ENCODE data around the gene GFPT1.
"Not testable (repeated sequence)": the region's sequence is repeated elsewhere in the genome, so short reads cannot be mapped to it uniquely, and the experiment has no call there.

The GFPT1 gene

DNA sequence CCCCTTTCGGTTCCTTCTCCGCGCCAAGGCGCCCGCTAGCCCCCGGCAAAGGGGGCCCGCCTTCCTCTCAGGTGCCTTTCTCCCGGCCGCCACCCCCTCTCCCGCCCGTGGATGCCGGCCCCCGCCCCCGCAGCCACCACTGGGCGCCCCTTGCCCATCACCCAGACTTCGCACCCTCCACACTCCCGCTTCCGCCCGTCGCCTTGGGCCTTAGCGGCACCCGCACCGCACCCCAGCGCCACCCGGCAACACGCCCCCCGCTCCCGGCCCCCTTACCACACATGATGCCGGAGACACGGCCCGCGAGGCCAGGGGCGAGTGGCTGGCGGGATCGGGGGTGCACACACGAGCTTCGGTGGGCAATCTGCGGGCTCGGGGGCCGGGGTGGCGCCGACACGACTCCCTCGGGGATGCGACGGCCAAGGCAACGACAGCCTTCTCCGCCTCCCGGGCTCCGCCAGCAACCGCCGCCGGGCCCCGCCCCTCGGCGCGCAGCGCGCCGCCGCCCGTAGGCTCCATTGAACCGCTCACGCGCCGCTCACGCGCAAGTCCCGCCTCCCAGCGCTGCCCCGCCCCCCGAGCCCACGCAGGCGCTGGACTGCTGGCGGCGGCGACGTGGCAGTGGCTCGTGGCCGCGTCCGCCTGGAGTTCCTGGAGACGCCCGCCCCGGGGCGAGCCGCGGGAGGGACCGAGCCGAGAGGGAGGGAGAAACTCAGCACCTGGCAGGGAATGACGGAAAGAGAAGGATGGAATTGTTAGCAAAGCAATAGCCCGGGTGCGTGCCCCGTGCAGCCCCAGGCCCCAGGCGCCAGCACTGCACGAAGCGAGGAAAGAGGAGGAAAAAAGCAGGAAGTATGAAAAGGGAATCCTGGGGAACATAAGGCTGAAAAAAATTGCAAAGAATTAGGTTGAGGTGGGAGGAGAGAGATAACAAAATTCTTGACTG, at the start of gene GFPT1:
Gene GFPT1, minus strand, starts transcription at position 439 of the 946 bp plus-strand sequence. Its CDS starts 156 bp downstream, at position 283.
- DNase-seq = peak; percentile 90

DNA sequence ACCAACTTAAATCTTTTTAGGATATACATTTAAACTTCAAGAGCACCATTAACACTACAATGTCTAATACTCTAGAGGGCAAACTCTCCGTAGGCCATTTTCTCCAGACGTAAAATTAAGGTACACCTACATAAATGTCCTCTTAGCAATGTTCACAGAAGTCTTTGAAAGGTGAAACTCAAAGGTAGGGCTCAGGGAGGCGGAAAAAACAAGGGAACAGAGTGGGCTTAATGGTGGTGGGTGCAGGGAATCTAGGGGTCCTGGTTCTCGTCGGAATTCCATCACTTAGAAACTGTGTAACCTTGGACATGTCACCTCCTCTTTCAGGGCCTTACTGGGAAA, 49.5 kb upstream of the GFPT1 start:
- no peak for DNase-seq

DNA sequence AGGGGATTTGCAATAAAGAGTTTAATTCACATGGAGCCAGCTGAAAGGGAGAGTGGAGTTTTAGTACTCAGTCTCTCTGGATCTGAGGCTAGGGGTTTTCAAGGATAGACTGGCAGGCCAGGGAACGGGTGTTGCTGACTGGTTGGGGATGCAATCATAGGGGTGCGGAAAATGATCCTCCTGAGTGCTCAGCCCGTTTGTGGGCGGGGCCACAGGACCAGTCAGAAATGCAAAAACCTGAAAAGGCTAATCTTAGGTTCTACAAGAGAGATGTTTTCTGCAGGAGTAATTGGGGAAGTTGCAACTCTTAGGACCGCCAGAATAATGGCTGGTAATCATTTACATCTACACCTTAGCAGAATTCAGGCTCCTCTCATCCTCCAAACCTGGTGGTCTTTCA, 47.7 kb upstream of the GFPT1 start:
- no peak for DNase-seq

DNA sequence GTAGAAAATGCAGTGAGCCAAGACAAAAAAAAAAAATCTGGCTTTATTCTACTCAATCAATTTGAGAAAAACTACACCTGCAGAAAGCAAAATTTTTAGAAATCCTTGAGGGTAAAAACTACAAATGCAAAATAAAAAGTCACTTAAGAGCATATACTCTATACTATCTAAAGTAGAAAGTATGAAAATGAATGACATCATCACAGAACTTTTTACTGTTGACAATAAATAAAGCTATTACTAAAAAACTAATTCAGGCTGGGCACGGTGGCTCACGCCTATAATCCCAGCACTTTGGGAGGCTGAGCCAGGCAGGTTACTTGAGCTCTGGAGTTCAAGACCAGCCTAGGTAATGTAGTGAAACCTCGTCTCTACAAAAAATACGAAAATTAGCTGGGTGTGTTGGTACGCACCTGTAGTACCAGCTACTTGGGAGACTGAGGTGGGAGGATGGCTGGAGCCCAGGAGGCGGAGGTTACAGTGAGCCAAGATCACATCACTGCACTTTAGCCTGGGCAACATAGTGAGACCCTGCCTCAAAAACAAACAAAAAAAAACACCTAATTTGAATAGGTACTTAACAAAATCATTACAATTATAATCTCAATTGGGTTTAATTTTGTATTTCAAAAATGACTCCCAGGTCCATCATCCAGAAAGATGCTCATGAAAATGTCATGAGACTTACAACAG, 42.6 kb upstream of the GFPT1 start:
- DNase-seq = no peak

DNA sequence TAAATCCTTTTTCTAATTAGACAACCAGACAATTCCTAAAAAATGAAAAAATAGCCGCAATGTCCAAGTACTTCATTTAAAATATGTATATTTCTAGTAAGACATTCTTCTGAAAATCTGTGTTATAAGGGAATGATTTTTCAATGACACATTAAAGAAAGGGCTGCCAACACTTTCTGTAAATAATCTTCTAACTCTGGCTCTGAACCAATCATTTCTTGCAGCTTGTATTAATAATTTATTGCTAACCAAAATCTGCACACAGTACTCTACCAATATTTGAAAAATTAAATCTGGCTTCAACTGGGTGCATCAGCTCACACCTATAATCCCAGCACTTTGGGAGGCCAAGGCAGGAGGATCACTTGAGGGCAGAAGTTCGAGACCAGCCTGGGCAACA, 42.0 kb upstream of the GFPT1 start:
- no peak for DNase-seq

DNA sequence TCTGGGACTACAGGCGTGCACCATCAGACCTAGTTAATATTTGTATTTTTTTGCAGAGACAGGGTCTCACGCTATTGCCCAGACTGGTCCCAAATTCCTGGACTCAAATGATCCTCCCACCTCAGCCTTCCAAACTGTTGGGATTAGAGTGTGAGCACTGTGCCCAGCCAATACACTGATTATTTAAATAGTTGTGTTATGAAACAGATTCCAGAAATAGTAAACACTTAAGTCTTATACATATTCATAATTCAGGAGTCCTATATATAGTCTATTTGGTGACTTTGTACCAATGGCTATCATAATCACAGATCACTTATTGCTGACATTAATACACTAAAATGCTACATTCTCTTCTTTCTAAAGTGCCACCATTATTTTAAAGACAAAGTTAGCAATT, 37.4 kb upstream of the GFPT1 start:
- no peak for DNase-seq

DNA sequence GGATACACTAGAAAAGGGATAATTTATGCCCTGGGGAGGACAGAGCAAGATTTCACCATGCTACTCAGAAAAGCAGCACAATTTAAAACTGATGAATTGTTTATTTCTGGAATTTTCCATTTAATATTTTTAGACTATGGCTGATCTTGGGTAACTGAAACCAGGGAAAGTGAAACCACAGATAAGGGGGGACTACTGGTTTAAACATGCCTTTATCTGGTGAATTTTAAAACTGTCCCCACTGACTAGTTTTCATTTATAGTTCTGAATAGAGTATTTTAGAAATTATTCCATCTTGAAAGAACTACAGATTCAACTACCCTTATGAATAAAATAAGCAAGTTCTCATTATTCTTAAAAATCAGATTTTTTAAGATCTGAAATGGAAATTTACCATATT, 35.2 kb upstream of the GFPT1 start:
- DNase-seq = no peak

DNA sequence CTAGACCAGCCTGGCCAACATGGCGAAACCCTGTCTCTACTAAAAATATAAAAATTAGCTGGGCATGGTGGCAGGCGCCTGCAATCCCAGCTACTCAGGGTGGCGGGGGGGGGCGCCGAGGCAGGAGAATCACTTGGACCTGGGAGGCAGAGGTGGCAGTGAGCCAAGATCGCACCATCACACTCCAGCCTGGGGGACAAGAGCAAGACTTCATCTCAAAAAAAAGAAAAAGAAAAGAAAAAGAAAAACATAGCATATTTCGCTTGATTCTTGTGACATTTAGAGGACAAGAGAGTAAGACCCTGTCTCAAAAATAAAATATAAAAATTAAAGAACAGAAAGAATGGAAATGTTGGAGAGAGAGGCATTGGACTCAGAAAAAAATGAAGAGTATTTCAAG, 32.1 kb upstream of the GFPT1 start:
- not testable (repeated sequence) for DNase-seq

DNA sequence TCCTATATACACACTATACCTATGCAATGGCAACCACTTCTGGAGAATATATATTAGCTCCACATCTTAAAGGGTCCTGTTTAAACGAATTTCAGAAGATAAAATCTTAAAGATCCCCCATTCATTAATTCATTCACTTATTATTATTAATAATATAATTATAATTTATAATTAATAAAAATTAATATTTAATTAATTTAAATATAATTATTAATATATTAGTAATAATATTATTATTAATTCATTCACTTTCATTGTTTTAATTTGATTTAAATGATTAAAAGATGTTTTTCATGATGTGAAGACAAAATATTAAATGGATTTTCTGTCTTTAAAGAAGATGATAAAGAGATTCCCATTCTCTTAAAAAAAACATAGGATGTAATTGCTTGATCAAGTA, 29.1 kb upstream of the GFPT1 start:
- DNase-seq = no peak

DNA sequence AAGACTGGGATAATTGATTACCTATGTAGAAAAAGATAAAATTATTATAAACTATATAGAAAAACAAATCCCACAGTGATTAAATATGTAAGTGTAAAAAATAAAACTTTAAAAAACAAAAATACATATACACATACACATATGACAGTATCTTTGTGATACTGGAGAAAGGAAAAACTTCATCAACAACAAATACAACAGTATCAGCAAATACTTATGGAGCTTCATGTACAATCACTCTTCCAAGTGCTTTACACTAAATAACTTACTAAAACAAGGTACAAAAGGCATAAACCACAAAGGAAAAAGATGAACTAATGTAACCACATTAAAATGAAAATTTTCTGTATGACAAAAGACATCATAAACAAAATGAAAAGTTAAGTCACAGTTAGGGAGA, 24.1 kb upstream of the GFPT1 start:
- DNase-seq = no peak

DNA sequence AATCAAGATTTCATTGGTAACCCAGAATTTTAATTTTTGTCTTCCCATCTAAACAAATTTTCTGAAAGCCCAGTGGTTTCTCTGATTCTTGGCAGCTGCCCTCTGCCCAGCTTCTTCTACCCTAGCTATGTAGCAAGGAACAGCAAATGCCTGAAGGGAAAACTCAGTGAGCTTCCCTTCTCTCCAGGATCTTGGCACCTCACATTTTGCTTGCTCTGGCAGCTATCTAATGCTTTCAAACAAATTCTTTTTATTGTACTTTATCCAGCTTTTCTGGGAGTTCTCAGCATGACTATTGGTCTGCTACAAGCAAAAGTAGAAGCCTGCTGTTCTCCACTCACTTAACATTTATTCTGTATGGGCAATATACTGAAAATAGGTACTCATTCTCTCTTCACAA, 18.3 kb upstream of the GFPT1 start:
- DNase-seq = no peak

DNA sequence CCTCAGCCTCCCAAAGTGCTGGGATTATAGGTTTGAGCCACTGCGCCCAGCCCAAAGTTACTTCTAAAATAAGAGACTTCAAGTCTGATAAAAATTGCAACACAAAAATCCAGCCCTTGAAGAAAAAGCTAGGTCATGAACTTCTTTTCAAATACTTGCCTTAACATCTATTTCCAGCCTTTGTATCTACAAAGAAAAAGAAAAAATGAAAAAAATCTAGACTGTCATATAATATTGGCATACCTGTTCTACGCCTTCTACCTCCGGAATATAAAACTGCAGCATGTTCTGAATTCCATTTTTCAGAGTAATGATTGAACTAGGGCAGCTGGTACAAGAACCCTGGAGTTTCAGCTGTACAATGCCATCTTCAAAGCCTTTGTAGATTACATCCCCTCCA, 13.1 kb upstream of the GFPT1 start:
- DNase-seq = no peak

DNA sequence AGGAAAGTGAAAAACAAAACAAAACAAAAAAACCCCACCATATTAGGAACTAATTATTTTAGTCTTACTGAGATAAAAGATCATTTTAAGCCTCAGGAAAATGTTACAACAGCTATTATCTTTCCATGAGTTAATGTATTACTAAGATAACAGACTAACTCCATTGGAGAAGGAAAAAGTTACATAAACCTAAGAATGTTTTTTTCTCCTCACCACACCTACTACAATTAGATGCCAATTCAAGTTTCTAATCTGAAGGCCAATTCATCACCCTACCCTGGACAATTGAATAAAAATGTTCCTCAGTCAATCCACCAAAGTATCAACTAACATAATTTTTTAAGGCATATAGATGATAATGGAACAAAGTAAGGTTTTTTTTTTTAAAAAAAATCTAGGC, 10.2 kb upstream of the GFPT1 start:
- no peak for DNase-seq

DNA sequence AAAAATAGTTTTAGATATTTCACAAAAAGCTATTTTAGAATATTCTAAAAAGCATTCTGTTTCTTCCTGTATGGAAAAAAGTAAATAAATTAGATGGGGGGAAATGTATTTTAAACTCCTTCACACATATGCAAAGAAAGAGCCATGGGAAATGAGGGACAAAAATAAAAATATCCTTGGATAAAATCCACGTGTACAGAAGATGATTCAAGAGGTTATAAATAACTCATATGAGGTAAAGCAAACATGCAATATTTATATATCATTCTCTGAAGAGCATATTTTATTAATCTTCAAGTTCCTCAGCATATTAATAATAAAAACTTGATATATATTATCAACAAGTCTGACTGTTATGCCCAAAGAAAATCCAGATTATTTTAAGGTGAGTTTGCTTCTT, 8.8 kb upstream of the GFPT1 start:
- no peak for DNase-seq

DNA sequence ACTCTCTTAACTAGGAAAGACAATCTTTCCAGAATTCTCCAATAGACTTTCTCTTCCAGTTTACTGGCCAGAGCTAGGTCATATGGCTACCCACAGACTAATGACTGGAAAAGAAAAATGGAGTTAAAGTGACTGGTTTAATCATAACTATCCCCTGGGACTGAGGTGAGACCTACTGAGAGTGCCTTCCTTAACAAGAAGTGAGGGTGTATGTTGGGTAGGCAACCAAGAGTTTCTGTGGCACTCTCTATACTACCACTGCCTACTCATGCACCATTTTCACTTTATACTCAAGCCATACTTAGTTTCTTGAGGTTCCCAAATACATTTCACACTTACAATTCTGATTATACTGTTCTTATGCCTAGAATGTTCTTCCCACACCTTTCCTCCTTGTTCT, 6.9 kb upstream of the GFPT1 start:
- DNase-seq = no peak

DNA sequence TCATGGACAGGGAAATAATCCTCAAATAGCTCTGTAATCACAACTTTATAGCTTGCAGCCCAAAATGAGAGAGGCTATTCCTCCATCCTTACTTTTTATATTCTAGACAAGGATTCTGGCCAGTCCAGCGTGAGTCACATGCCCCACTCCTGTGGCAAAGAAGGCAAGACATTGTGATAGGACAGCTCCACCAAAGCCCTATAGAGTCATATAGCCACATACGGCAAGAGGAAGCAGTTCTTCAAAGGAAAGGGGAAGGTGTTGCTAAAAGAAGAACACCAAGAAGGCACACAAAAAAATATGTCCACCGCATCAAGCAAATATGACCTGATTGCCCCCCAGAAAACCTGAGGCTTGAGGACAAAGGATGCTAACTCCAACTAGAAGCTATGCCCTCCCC, 3.4 kb upstream of the GFPT1 start:
- DNase-seq = no peak

DNA sequence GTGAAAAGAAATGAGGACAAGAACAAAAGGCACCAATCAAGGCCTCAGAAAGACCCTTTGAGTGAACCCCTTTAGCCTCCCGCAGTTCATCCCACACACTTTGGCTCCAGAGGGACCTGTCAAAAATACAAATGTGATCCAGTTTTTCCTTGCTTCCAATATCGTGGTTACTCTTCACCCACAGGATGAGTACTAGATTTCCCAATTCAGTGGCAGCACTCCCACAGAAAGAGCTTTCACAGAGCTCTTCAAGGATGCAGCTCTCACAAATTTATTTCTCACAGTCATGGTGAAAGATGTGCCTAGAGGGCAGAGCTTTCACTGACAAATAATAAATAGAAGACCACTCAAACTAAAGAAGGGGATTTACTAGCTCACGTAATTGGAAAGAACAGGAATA, 3.0 kb upstream of the GFPT1 start:
- no peak for DNase-seq

DNA sequence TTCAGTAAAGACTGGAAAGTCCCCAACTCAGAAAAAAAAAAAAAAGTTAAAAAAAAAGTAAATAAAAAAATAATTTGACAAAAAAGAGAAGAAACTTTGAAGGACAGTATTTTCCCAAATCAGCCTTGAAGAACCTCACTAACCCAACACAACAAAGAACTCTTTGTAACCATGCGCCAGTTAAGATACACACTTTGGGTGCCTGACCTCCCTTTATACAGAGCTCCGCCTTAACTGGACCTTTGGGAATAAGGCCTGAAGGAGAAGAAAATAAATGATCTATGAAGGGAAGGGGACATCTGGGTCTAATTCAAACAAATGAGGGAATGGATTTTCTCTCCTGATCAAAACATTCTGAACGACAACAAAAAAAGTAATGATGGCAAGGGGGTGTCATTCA, 2.2 kb upstream of the GFPT1 start:
- DNase-seq = no peak

DNA sequence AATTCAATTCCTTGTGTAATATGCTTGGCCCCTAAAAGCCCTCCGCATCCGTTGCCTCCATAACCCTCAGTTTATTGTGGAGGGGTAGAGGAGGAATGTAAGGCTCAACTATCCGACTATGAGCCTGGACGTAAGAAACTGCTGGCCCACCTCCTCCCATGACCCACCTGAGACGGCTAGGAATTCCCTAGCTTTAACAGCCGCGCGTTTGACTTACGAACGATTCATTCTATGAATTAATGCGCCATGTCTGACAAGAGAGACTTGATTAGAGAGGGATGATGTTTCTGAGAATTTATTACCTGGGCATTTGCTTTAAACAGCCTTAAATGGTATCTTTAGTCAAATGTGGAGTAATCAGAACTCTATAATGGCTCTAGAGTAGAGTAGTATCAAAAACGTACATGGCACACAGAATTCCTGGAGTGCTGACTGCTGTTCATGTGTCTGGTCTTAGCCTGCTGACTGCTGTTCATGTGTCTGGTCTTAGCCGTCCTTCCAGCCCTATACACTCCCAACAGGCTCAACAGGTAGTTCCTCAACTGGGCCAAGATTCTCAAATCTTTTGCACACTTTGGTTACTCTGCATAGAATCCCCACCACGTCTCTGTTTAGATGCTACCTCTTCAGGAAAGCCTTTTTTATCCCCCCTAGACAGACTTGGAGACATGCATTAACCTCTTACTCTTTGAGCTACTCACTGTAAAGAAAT, 899 bp upstream of the GFPT1 start:
- DNase-seq = no peak

DNA sequence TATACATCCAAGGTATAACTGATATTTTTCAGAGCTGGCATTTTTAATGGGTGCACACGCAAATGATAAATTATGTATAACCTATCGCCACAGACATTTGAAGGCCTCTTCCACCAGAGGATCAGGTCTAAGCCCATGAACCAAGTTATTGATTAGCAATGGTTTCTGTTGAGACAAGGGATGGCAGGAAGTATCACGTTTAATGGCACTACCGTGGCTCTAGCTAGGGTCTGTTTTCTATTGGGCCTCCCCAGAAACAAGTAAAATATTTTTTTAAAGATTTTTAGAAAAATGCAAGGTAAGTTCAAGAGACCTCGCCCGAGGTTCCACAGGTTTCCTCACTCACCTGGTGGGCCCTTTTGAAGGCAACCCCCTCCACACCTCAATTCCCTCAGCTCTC, 667 bp downstream of the GFPT1 start:
- no peak for DNase-seq

DNA sequence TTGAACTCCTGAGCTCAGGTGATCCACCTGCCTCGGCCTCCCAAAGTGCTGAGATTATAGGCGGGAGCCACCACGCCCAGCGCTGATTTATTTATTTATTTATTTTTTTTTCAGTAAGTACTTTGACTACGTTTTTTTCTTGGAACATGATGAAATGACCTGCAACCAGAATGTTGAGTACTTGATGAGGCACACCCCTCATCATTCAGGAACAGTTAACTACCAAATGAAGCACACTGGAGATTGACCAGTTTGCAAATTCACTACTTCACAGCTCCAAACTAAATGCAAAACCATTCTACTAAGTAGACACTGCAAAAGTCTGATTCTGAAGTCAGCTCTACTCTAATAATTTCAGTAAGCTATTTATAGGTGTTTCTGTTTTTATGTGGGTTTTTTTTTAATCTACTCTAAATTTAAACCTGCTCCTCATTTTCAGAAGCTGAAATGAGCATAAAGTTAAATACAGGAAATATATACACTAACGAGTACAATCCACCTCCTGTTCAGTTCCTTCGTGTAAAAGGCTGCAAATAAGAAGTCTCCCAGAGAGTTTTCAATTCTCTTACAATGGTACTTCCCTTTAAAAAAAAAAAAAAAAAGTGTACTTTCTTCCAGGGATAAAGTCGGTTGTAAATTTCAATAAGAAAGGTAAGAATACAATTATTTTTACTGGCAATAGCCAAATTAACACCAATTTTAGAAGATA, 1.4 kb downstream of the GFPT1 start:
- no peak for DNase-seq

DNA sequence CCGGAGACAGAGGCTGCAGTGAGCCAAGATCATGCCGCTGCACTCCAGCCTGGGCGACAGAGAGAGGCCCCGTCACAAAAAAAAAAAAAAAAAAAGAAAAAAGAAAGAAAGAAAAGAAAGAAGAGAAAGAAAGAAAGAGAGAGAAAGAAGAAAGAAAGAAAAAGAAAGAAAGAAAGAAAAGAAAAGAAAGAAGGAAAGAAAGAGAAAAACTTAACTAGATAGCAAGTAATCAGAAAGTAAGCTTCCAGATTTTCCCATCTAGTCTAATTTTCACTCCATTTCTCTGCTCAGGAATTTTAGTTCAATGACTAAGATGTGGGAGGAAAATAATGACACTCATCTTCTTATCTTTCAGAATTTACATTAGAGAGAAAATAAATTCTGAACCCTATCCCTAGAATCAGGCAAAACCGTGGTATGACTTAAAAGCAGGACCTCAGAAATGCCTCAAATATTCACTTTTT, 2.4 kb downstream of the GFPT1 start:
- no peak for DNase-seq

DNA sequence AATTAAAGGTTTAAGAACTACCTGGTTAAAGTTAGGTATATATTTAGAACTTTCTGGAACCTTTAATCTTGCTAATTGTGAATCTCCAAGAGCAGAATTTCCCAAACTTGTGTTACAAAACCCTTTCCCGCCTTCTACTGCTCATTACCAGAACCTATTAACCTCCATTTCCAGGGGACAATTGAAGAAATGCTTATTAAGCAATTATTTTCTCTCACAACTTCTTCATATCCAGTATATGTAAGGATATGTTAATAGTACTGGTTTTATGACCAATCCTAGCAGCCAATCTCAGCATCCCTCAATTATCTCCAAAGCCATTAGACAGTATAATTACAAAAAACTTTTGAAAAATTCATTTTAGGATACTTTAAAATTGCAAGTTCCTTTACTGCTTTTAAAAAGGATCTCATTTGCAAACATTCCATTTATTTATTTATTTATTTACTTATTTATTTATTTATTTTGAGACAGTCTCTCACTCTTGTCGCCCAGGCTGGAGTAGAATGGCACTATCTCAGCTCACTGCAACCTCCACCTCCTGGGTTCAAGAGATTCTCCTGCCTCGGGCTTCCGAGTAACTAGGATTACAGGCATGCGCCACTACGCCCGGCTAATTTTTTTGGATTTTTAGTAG, 3.7 kb downstream of the GFPT1 start:
- no peak for DNase-seq
